ES-I3 (cell line): ENCODE measurements around the gene TBX4.
"Not testable (repeated sequence)": the region's sequence is repeated elsewhere in the genome, so short reads cannot be mapped to it uniquely, and the experiment has no call there.

Experiments
- H3K36me3 ChIP-seq: 2 replicates; pipeline ENCODE4 v1.6.1; 2013; ENCODE audit warnings: mild to moderate bottlenecking, low read length, control low read depth, moderate library complexity; ENCODE audit not compliant: insufficient read depth
- H3K4me1 ChIP-seq: 2 replicates; pipeline ENCODE4 v1.6.1; 2013; ENCODE audit warnings: mild to moderate bottlenecking, control low read depth, low read length; ENCODE audit not compliant: insufficient read depth
- H3K9ac ChIP-seq: 2 replicates; pipeline ENCODE4 v1.6.1; 2013; ENCODE audit warnings: low read depth, mild to moderate bottlenecking, low read length, moderate library complexity
- H3K9me3 ChIP-seq: 2 replicates; pipeline ENCODE4 v1.6.1; 2013; ENCODE audit warnings: mild to moderate bottlenecking, low read length, moderate library complexity; ENCODE audit not compliant: control insufficient read depth, insufficient read depth

TBX4 gene

GRCh38 chr17:61436273-61436672, 15.9 kb upstream of the TBX4 start:
- Histone ChIP-seq H3K9me3 (no peaks in the 10 kb centered on the region; the same call in 1 of the 2 replicates), H3K4me1 (peaks cover 5% of the 10 kb centered on the region; the same call in 1 of the 2 replicates), H3K36me3 (no peaks in the 10 kb centered on the region), H3K9ac (no peak overlapping the region)

- H3K4me1 ChIP-seq = no peaks in the 10 kb centered on the region
- no peaks in the 10 kb centered on the region; the same call in 1 of the 2 replicates for H3K9me3 ChIP-seq
- no peak overlapping the region for H3K9ac ChIP-seq
- no peaks in the 10 kb centered on the region for H3K36me3 ChIP-seq
These were observed 15.1 kb upstream of the TBX4 start for GRCh38 chr17:61436995-61437704.

DNA sequence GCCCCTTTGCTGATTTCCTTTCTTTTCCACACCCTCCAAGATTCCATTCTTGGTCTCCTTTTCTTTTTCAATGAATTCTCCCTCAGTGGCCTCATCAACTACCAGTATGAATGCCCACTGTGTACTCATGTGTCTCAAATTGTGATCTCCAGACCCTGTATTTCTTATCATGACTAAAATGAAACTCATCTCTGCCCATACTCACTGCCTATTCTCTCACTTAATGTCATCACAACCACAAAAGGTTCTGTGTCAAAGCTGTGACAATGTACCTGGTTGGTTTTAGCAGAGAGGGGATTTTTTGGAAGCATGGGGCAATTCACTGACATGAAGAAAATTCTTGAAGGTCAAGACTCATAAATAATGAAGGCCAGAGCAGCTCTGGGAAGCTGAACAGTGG, 11.5 kb upstream of the TBX4 start:
- Histone ChIP-seq H3K9me3 (no peaks in the 10 kb centered on the region; the same call in 1 of the 2 replicates), H3K4me1 (peaks cover 4% of the 10 kb centered on the region; the same call in 1 of the 2 replicates), H3K36me3 (no peaks in the 10 kb centered on the region), H3K9ac (no peak overlapping the region)

- not testable (repeated sequence) for H3K4me1 ChIP-seq, H3K36me3 ChIP-seq, H3K9me3 ChIP-seq, H3K9ac ChIP-seq
These were observed 10.7 kb upstream of the TBX4 start for GRCh38 chr17:61441507-61441906.

GRCh38 chr17:61442136-61442775, 10.0 kb upstream of the TBX4 start:
- H3K4me1 ChIP-seq = peaks cover 6% of the 10 kb centered on the region; the same call in 1 of the 2 replicates
- no peak overlapping the region for H3K9ac ChIP-seq
- no peaks in the 10 kb centered on the region for H3K36me3 ChIP-seq
- no peaks in the 10 kb centered on the region; the same call in 1 of the 2 replicates for H3K9me3 ChIP-seq

- Histone ChIP-seq H3K4me1 (peaks cover 6% of the 10 kb centered on the region; the same call in 1 of the 2 replicates), H3K9me3 (no peaks in the 10 kb centered on the region; the same call in 1 of the 2 replicates), H3K9ac (no peak overlapping the region)
These were observed 9.2 kb upstream of the TBX4 start for GRCh38 chr17:61442878-61443474.

DNA sequence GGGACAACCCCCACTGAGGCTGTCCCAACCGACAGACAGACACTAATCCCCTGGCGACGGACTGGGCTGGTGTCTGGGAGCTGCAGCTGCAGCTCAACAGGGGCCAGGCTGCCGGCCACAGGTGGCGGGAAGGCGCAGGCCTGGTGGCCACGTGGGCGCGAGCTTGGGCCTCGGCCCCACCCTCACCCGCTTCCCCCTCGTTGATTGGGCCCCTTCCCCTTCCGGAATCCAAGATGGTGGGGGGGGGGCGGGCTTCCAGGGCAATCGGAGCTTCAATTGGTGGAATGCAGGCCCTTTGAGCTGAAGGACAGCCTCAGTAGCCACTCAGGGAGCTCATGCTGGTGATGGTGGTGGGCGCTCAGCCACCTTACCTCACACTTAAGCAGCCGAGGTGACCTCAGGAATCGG, 8.7 kb upstream of the TBX4 start:
- Histone ChIP-seq H3K36me3 (no peaks in the 10 kb centered on the region), H3K9me3 (no peaks in the 10 kb centered on the region; the same call in 1 of the 2 replicates), H3K9ac (no peak overlapping the region), H3K4me1 (peaks cover 6% of the 10 kb centered on the region; the same call in 1 of the 2 replicates)

More at GRCh38 chr17:61442878-61443474, 9.2 kb upstream of the TBX4 start:
- no peaks in the 10 kb centered on the region for H3K36me3 ChIP-seq

DNA sequence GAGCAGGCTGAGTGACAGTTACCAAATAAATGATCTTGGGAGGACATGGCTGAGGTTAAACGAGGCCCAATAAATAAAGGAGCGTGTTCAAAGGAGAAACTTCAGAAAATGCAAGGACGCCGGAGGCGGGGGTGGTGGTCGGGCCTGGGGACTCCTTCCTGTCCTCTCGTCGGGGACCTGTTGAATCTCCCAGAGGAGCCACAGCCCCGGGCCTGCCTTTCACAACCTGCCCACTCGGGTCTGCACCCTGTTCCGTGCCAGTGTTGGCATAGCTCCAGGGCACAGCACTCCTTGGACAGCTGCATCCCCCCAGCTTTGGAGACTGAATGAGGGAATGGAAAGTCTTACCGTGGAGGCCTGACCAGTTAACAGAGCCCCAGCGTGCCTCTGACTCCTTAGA, 8.1 kb upstream of the TBX4 start:
- Histone ChIP-seq H3K4me1 (peaks cover 6% of the 10 kb centered on the region; the same call in 1 of the 2 replicates), H3K36me3 (no peaks in the 10 kb centered on the region), H3K9ac (no peak overlapping the region), H3K9me3 (no peaks in the 10 kb centered on the region; the same call in 1 of the 2 replicates)

- H3K4me1 ChIP-seq = peaks cover 6% of the 10 kb centered on the region; the same call in 1 of the 2 replicates
- H3K36me3 ChIP-seq = no peaks in the 10 kb centered on the region
- H3K9ac ChIP-seq = no peak overlapping the region
- H3K9me3 ChIP-seq = no peaks in the 10 kb centered on the region; the same call in 1 of the 2 replicates
These were observed 7.4 kb upstream of the TBX4 start for GRCh38 chr17:61444831-61445230.

DNA sequence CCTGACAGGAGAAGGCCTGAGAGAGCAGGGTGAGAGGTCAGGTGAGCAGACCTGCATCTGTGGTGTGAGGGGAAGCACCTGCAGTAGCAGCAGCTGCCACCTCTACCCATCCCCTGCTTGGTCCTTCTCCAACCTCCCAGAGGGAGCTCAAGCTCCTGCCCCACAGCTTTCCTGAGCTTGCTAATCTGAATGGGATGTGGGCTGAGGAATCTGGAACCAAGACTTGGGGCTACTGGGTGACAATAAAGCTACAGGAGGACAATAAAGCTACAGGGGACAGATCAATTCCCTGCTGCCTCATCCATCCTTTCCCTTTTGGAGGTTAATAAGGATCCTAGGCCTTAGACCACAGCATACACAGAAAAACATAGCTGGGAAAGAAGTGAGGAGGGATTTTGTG, 4.9 kb upstream of the TBX4 start:
- Histone ChIP-seq H3K36me3 (no peaks in the 10 kb centered on the region), H3K9me3 (no peaks in the 10 kb centered on the region), H3K9ac (no peak overlapping the region), H3K4me1 (peaks cover 12% of the 10 kb centered on the region)

- H3K9me3 ChIP-seq = no peaks in the 10 kb centered on the region
- peaks cover 12% of the 10 kb centered on the region for H3K4me1 ChIP-seq
- no peak overlapping the region for H3K9ac ChIP-seq
These were observed 4.2 kb upstream of the TBX4 start for GRCh38 chr17:61448042-61448441.

GRCh38 chr17:61449140-61449539, 3.1 kb upstream of the TBX4 start:
- H3K4me1 ChIP-seq = peaks cover 12% of the 10 kb centered on the region

More at GRCh38 chr17:61448042-61448441, 4.2 kb upstream of the TBX4 start:
- no peaks in the 10 kb centered on the region for H3K36me3 ChIP-seq

GRCh38 chr17:61449707-61450640, 2.2 kb upstream of the TBX4 start:
- Histone ChIP-seq H3K9me3 (no peaks in the 10 kb centered on the region), H3K36me3 (no peaks in the 10 kb centered on the region), H3K9ac (no peak overlapping the region), H3K4me1 (peaks cover 9% of the 10 kb centered on the region)

More at GRCh38 chr17:61449140-61449539, 3.1 kb upstream of the TBX4 start:
- H3K9ac ChIP-seq, H3K36me3 ChIP-seq, H3K9me3 ChIP-seq: not testable (repeated sequence)
